ENCODE results near the gene PUSL1. TPM values are rescaled to one million over a fixed set of nuclear protein-coding genes. Genes with fewer than 3 reads are reported as not detected.

Gene PUSL1
- total and polyA plus RNA-seq, 2 of the 13 experiments (the other 11 are each of a cell fraction or from before 2014, with no cell fraction given) = 8.3 to 22.2 TPM

- H3K27me3 ChIP-seq (ENCODE audit: control insufficient read depth in 1 of 2, insufficient read depth in 2 of 2, low read length in 2 of 2) = no peaks in the 10 kb centered on the region; a peak in 1 of 5 replicates
- peaks cover 54% of the 10 kb centered on the region for H3K4me1 ChIP-seq (ENCODE audit: insufficient read depth, low read length)
- H3K4me3 ChIP-seq (replicated peaks in 1 of 3; ENCODE audit: insufficient read depth in 1 of 3, low read depth in 2 of 3, low read length in 3 of 3) = peak within 1 kb of the TSS; percentile 76 to 89 (median 82)
- peaks cover 38% of the 10 kb centered on the region for H3K79me2 ChIP-seq (ENCODE audit: insufficient read depth, low read length)
- in situ Hi-C loops (cut with HindIII; ENCODE audit: extremely low pct_ligation_motif_present, low pct_unique_long_range_greater_than_20kb) (no loop called here), intact Hi-C loops (cut with micrococcal nuclease; ENCODE audit: unreplicated experiment) (no loop called here)
- POLR2A ChIA-PET = interaction anchor here (0.6 to 2.2 kb wide), 14 partner anchors 8 to 272 kb away, joined by 3 to 11 read pairs (median 4); partner anchors contain the start of gene SDF4
- CTCF ChIA-PET (ENCODE audit: low intra/inter-chr PET ratio, low total read pairs) = no interaction called here
- FAIRE-seq (no peak), DNase-seq (ENCODE audit: low spot score) (peak; percentile 77), ATAC-seq (peak; percentile 85)
- H3K9ac ChIP-seq (ENCODE audit: insufficient read depth, low read depth, low read length) = peak within 1 kb of the TSS; percentile 94
- peaks cover 4 to 10% of the 10 kb centered on the region in 2 experiments; a peak in 2 of 5 replicates for H3K36me3 ChIP-seq (replicated peaks in 1 of 2; ENCODE audit: control insufficient read depth in 1 of 2, insufficient read depth in 2 of 2, low read length in 2 of 2)
- no TSS peak for BruUV-seq (replicated peaks)
- 0% methylated on average over 1 of the region's 105 CpGs for WGBS (ENCODE audit: low lambda C conversion rate)
- peak within 1 kb of the TSS; percentile 94 for H3K4me2 ChIP-seq (ENCODE audit: low read depth, low read length)
- peak within 1 kb of the TSS; percentile 64 for H3K27ac ChIP-seq (ENCODE audit: extremely low read length, insufficient read depth, low read length)
- H3K9me3 ChIP-seq (ENCODE audit: low read length) = no peaks in the 10 kb centered on the region
- peaks cover 21% of the 10 kb centered on the region; the same call in 1 of the 2 replicates for H4K20me1 ChIP-seq (ENCODE audit: insufficient read depth, low read length)
- H2AFZ ChIP-seq (ENCODE audit: low read length) = no peak within 1 kb of the TSS
- TF ChIP-seq ZNF883 (CRISPR knock-in tag; IDR thresholded peaks at IDR 0.05; ENCODE audit: not compliant biosample characterization) (no peak), ZNF138 (CRISPR knock-in tag; IDR thresholded peaks at IDR 0.05; ENCODE audit: low read depth) (no peak), BCL6 (CRISPR knock-in tag; IDR thresholded peaks at IDR 0.05) (no peak), SRY (CRISPR knock-in tag; IDR thresholded peaks at IDR 0.05) (0 out of 2 replicates have a peak, but pooled peaks have one; percentile 23), PRDM10 (CRISPR knock-in tag; IDR thresholded peaks at IDR 0.05; ENCODE audit: low read depth) (no peak), ZFY (CRISPR knock-in tag; IDR thresholded peaks at IDR 0.05) (peak; percentile 94), ZNF543 (CRISPR knock-in tag; IDR thresholded peaks at IDR 0.05) (0 out of 2 replicates have a peak, but pooled peaks have one; percentile 75), GLI4 (CRISPR knock-in tag; IDR thresholded peaks at IDR 0.05; ENCODE audit: borderline replicate concordance) (no peak), KLF12 (CRISPR knock-in tag; IDR thresholded peaks at IDR 0.05; ENCODE audit: borderline replicate concordance) (peak; percentile 47; the same call in 1 of the 2 replicates), RXRB (CRISPR knock-in tag; IDR thresholded peaks at IDR 0.05; ENCODE audit: borderline replicate concordance) (peak; percentile 8; the same call in 1 of the 2 replicates), CC2D1A (CRISPR knock-in tag; IDR thresholded peaks at IDR 0.05) (no peak), MEIS1 (CRISPR knock-in tag; IDR thresholded peaks at IDR 0.05; ENCODE audit: borderline replicate concordance) (peak; percentile 63), HNF4A (CRISPR knock-in tag; IDR thresholded peaks at IDR 0.05) (no peak), PHF8 (CRISPR knock-in tag; IDR thresholded peaks at IDR 0.05) (peak; percentile 91), PITX1 (CRISPR knock-in tag; IDR thresholded peaks at IDR 0.05) (no peak), MXD3 (CRISPR knock-in tag; IDR thresholded peaks at IDR 0.05) (peak; percentile 27; the same call in 1 of the 2 replicates), ZNF17 (CRISPR knock-in tag; IDR thresholded peaks at IDR 0.05) (no peak), UBTF (CRISPR knock-in tag; IDR thresholded peaks at IDR 0.05) (peak; percentile 57)
These were observed 34.7 kb upstream of the PUSL1 start, which contains the start of gene UBE2J2 for GRCh38 chr1:1273512-1274298. Gene UBE2J2, minus strand, starts transcription at chr1:1273854. Its CDS starts 5,862 bp downstream, at chr1:1267992.

Measured in HepG2 (cell line).